ENCODE data around the gene SAMMSON. TPM values are rescaled to one million over a fixed set of nuclear protein-coding genes. Genes with fewer than 3 reads are reported as not detected.

Gene SAMMSON
- polyA plus RNA-seq, 1 of the 3 experiments (the other 2 are of a cell fraction) = not detected

- no peaks in the 10 kb centered on the region for H3K27me3 ChIP-seq (ENCODE audit: insufficient read depth)
- ChIA-PET POLR2A (no interaction called here), CTCF (interaction anchor here (0.7 to 2.0 kb wide), 4 partner anchors 14 to 271 kb away, joined by 3 to 6 read pairs (median 4); no protein-coding TSS in a partner anchor)
- no peaks in the 10 kb centered on the region for H3K9me3 ChIP-seq
- H3K36me3 ChIP-seq (replicated peaks in 1 of 2; ENCODE audit: control insufficient read depth in 1 of 2, insufficient read depth in 2 of 2, low read length in 1 of 2) = no peaks in the 10 kb centered on the region
- no peak overlapping the region for H2AFZ ChIP-seq (ENCODE audit: low read depth)
- no peaks in the 10 kb centered on the region; a peak in 1 of 4 replicates for H3K4me1 ChIP-seq (ENCODE audit: control insufficient read depth in 1 of 2, insufficient read depth in 2 of 2, low read depth in 1 of 2, low read length in 1 of 2)
- no peak overlapping the region for H3K4me3 ChIP-seq (ENCODE audit: low read depth in 2 of 2, low read length in 1 of 2)
- no peaks in the 10 kb centered on the region for H3F3A ChIP-seq (replicated peaks; ENCODE audit: insufficient read depth)
- no peaks in the 10 kb centered on the region for H4K20me1 ChIP-seq (ENCODE audit: insufficient read depth)
- no peak overlapping the region for H3K9ac ChIP-seq
- H3K9me2 ChIP-seq = no peaks in the 10 kb centered on the region
- WGBS (ENCODE audit: low lambda C conversion rate) = 95% methylated on average over 5 of the region's 5 CpGs
- H3K27ac ChIP-seq (ENCODE audit: low read depth in 2 of 2, low read length in 1 of 2) = no peak overlapping the region
- no peaks in the 10 kb centered on the region for H3K79me2 ChIP-seq (ENCODE audit: insufficient read depth)
- no peak for DNase-seq
- no peak overlapping the region for H3K4me2 ChIP-seq
- TF ChIP-seq IRF3 (IDR thresholded peaks at IDR 0.05; ENCODE audit: low read depth, low read length) (no peak), USF2 (IDR thresholded peaks at IDR 0.05; ENCODE audit: borderline replicate concordance, low read depth, low read length) (no peak), MEF2A (IDR thresholded peaks at IDR 0.05; ENCODE audit: borderline replicate concordance, low read depth) (no peak), PBX3 (IDR thresholded peaks at IDR 0.05) (no peak), REST (IDR thresholded peaks at IDR 0.05; ENCODE audit: low read depth, low read length) (no peak), USF1 (IDR thresholded peaks at IDR 0.05; ENCODE audit: borderline replicate concordance, low read depth) (no peak)
Observed at GRCh38 chr3:69961706-69962439, 37.7 kb upstream of the SAMMSON start.

All from SK-N-SH (cell line).